GM18909 (cell line): Measurements from ENCODE around the gene POLN.
"Not testable (repeated sequence)": the region's sequence is repeated elsewhere in the genome, so short reads cannot be mapped to it uniquely, and the experiment has no call there.

Experiments used
- ATAC-seq: cut with Tn5 transposase; IDR thresholded peaks from one replicate; pipeline ENCODE4 v1.9.1; 2021; ENCODE audit warnings: mild to moderate bottlenecking; ENCODE audit not compliant: unreplicated experiment, poor library complexity

POLN gene

GRCh38 chr4:2174061-2174460 is 67.9 kb downstream of the POLN start:
- no peak for ATAC-seq

GRCh38 chr4:2172627-2173231 is 69.2 kb downstream of the POLN start:
- ATAC-seq: no peak

GRCh38 chr4:2172161-2172560 is 69.8 kb downstream of the POLN start:
- no peak for ATAC-seq

GRCh38 chr4:2168469-2169319 is 73.2 kb downstream of the POLN start:
- no peak for ATAC-seq

GRCh38 chr4:2166253-2166652 is 75.7 kb downstream of the POLN start:
- ATAC-seq: no peak

- no peak for ATAC-seq
These were observed 76.5 kb downstream of the POLN start for GRCh38 chr4:2165391-2165790.

- ATAC-seq: no peak
These were observed 78.6 kb downstream of the POLN start for GRCh38 chr4:2163311-2163821.

GRCh38 chr4:2161092-2161703 is 80.7 kb downstream of the POLN start:
- ATAC-seq: not testable (repeated sequence)

GRCh38 chr4:2159931-2160330 is 82.0 kb downstream of the POLN start:
- no peak for ATAC-seq

- ATAC-seq: no peak
These were observed 86.7 kb downstream of the POLN start for GRCh38 chr4:2155246-2155645.

GRCh38 chr4:2154215-2154740 is 87.6 kb downstream of the POLN start:
- no peak for ATAC-seq

- no peak for ATAC-seq
These were observed 90.4 kb downstream of the POLN start for GRCh38 chr4:2151544-2151943.

- ATAC-seq: no peak
These were observed 91.8 kb downstream of the POLN start for GRCh38 chr4:2150076-2150475.

GRCh38 chr4:2142630-2143427 is 99.1 kb downstream of the POLN start:
- no peak for ATAC-seq

GRCh38 chr4:2141762-2142451 is 100.0 kb downstream of the POLN start:
- ATAC-seq: no peak

GRCh38 chr4:2141022-2141761 is 100.7 kb downstream of the POLN start:
- no peak for ATAC-seq

GRCh38 chr4:2138846-2139500 is 102.9 kb downstream of the POLN start:
- ATAC-seq: no peak

- ATAC-seq: no peak
These were observed 105.2 kb downstream of the POLN start for GRCh38 chr4:2136726-2137125.
